HG03108 (cell line): Measurements from ENCODE around the gene EDC3.
"Not testable (repeated sequence)": the region's sequence is repeated elsewhere in the genome, so short reads cannot be mapped to it uniquely, and the experiment has no call there.

ENCODE experiments used
- ATAC-seq: cut with Tn5 transposase; IDR thresholded peaks from one replicate; pipeline ENCODE4 v1.9.1; 2021; ENCODE audit warnings: moderate library complexity; ENCODE audit not compliant: unreplicated experiment

The EDC3 gene

GRCh38 chr15:74710319-74711094, 14.7 kb upstream of the EDC3 start:
- no peak for ATAC-seq

DNA sequence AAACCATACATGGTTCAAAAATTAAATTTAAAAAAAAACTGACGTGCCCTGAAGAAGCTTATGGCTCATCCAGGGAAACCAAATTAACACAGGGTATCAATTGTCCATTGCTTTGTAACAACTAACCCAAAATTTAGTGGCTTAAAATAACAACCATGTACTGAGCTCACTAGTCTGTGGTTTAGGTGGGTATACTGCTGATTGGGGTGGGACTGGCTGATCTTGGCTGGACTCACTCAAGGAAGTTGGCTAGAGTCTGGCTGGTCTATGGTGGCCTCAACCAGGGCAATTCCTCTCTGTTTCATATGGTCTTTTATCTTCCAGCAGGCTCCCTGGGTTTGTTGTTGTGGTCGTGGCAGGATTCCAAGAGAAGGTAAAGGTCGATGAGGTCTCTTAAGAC, 14.1 kb upstream of the EDC3 start:
- no peak for ATAC-seq

DNA sequence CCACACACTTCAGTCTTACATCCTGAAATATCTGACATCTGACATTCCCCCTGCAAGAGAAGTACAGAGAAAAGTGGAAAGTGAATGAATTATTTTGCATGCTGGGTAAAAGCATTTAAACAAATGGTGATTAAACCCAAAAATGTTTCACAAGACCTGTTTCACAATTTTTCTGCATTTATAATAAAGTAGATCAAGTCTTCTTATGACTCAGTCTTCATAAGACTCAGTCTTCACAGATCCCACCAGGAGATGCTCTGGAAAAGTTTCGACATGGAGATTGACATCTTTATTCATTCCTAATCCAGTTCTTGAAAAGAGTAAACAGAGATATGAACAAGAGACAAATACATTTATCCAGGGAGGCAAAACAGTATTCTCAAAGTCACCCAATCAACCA, 13.2 kb upstream of the EDC3 start:
- no peak for ATAC-seq

GRCh38 chr15:74696808-74697207, 984 bp upstream of the EDC3 start:
- ATAC-seq: no peak

- no peak for ATAC-seq
Observed at GRCh38 chr15:74696398-74696729, 540 bp upstream of the EDC3 start.

- ATAC-seq: no peak
Observed at GRCh38 chr15:74692327-74692726, 3.5 kb downstream of the EDC3 start.

DNA sequence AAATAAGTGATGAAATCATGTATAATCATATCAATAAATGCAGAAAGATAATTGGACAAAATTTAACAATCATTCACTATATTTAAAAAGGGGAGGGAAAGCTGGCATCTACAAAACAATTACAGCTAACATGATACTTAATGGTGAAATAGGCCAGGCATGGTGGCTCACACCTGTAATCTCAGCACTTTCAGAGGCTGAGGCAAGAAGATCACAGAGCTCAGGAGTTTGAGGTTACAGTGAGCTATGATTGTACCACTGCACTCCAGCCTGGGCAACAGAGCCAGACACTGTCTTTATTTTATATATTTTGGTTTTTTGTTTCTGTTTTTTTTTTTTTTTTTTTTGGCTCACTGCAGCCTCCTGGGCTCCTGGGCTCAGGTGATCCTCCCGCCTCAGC, 12.1 kb downstream of the EDC3 start:
- ATAC-seq: no peak

- no peak for ATAC-seq
Observed at GRCh38 chr15:74682954-74683353, 12.9 kb downstream of the EDC3 start.

DNA sequence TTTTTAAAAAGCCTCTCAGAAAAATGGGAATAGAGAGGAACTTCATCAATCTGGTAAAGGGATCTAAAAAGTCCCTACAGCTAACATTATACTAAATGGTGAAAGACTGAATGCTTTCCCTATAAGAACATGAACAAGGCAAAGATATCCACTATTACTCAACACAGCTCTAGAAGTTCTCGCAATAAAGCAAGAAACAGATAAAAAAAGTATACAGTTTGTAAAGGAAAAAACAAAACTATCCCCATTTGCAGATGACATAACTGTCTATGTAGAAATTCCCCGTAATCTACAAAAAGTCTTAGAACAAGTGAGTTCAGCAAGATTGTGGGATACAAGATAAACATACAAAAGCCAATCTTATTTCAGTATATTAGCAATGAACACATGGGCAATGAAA, 15.4 kb downstream of the EDC3 start:
- no peak for ATAC-seq

- ATAC-seq: no peak
Observed at GRCh38 chr15:74676801-74677200, 19.0 kb downstream of the EDC3 start.

DNA sequence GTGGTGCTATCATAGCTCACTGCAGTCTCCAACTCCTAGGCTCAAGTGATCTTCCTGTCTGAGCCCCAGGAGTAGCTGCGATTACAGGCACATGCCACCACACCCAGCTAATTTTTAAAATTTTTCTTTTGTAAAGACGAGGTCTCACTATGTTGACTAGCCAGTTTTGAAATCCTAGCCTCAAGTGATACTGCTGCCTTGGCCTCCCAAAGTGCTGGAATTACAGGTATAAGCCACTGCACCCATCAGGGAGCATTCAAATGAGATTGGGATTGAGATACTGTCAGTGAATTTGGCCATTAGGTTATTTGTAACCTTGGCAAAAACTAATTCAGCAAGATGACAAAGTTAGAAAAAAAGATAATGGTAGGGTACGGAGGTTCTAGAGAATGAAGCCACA, 21.7 kb downstream of the EDC3 start:
- ATAC-seq: no peak

- ATAC-seq: no peak
Observed at GRCh38 chr15:74669627-74670026, 26.2 kb downstream of the EDC3 start.

- ATAC-seq: no peak
Observed at GRCh38 chr15:74667975-74668374, 27.8 kb downstream of the EDC3 start.

DNA sequence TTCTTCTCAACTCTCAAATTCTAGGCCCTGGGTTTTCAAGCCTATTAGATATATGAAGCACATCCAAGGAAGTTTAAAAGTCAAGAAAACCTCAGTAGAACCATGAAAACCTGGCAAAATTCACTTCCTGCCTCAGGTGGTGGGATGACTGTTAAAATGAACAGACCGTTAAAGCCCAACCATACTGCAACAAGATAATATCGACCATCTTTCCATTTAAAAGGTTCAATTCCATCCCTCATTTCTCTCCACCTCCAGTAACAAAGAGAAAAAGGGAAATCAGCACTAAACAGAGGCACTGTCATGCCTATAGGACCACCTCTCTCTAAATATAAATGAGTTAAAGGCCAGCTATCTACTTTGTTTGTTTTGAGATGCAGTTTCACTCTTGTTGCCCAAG, 31.2 kb downstream of the EDC3 start:
- ATAC-seq: no peak

DNA sequence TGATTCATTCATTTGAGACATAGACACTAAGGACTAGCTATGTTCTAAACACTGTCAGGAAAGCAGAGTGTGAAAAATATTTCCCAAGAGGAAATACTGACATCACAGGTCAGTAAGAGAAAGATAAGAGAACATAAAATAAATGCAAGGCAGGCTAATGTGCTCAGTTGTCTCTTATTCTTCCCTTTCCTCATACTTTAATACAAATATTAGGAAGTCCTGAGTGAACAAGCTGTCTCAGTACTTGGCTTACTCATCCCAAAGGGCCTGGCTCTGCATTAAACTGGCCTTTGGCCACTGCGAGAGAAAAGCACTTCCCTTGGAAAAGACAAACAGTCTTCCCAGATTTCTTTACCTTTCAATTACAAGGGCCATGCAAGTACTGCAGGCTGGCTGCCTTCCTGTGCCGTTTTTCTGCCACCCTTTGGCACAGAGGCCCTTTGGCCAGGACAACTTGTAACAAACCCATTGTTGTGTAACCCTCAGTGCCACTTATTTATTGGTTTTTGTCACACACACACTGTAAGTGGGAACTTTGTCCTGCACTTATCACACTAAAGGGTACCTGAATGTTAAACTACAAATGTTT, 31.7 kb downstream of the EDC3 start:
- ATAC-seq: no peak

- no peak for ATAC-seq
Observed at GRCh38 chr15:74663303-74664027, 32.4 kb downstream of the EDC3 start.

DNA sequence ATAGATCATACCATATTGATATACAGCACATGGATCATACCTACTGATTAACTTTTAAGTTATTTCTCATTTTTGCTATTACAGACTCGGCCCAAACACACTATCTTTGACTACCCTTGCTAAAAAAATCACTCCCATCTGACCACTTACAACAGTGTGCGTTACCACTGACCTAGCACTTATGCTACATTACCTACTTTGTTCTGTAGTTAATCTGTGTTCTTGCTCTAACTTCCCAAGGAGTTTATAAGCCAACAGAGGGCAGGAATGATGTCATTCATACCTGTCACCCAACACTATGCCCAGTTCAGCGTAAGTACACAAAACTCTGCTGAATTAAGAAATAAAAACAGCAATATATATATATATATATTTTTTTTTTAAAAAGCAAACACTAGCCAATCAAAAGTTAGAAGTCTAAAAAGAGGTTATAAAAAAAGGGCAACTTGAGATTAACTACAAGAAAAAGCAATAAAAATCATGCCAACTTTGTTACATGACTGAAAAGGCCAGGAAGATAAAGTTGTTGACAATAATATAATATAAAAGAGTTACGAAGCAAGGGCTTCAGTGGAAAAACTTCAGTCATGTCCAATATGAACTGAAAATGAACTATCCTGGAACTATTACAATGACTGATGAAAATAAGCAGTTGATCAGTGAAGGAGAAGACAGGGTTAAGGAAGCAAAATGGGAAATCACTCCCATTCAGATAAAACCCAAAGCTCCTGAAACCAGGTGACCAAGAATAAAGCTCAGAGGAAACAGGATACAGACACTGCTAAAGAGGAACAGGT, 33.6 kb downstream of the EDC3 start:
- no peak for ATAC-seq

DNA sequence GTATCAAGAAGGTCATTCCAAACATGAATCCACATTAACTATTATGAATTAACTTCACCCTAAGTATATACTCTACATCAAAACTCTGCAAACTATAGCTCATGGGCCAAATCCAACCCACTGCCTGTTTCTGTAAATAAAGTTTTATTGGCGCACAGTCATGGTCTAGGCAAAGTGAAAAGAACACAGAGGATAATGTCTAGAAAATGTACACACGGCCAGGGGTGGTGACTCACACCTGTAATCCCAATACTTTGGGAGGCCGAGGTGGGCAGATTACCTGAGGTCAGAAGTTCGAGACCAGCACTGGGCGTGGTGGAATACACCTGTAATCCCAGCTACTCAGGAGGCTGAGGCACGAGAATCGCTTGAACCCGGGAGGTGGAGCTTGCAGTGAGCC, 34.5 kb downstream of the EDC3 start:
- ATAC-seq: not testable (repeated sequence)

- no peak for ATAC-seq
Observed at GRCh38 chr15:74657846-74658245, 38.0 kb downstream of the EDC3 start.

- no peak for ATAC-seq
Observed at GRCh38 chr15:74656935-74657535, 38.8 kb downstream of the EDC3 start.

DNA sequence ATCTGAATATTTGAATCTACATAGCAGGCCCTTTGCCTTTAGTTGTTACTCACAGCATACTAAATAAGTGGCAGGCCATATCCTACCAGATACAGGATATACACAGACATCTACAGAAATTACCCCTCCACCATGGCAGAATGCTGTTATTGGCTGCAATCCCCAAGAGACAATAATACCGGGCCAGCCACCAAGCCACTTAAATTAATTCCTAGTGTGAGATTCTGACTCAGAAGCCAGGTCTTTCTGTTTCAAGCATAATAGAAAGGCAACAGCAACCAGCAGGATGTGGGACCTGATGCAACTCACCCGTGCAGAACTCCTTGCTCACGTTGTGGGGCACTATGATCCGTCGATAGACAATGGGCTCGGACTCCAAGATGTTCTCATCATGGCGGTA, 40.4 kb downstream of the EDC3 start:
- no peak for ATAC-seq
